ENCODE measurements around the gene CYBA. TPM values are rescaled to one million over a fixed set of nuclear protein-coding genes. Genes with fewer than 3 reads are reported as not detected.

The CYBA gene
- total and polyA plus RNA-seq, 9 of the 15 experiments (the other 6 are each of a cell fraction or from before 2014, with no cell fraction given), result 0.34 to 683 (median 93.0) TPM

DNA sequence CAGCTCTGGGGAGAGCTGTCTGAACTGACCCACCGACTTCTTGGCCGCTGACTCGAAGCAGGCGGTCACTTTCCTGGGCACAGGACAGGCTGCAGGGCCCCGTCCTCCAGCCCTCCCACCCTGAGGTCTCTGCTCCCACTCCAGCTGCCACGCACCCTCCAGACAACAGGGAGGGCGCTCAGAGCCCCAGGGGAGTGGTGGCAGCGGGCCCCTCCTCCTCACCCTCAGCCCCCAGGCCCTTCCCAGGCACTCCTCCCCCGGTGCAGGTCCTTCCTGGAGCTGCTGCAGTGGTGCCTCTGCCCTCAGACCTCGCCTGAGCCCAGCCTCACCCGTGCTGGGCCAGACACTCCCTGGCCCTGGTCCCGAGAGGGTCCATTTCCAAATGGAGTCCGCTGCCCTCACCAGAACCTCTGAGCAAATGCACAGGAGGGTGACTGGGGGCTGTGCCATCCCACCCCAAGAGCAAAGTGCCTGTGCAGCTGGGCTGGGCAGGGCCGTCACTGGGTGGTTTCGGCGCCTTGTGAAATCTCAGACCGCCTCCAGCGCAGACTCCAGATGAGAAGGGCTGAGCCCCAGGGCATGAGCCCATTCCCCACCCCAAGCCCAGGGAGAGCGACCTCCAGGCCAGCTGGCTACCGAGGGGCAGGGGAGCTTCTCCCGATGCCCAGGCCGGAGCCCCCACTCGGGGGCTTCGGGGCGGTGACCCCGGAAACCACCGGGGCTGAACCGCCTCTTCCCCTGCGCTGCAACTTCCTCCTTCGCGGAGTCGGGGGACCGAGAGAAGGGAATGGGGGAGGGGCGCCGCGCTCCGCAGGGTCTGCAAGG is 717 bp downstream of the CYBA start (continued):
- TF ChIP-seq, protein P1, sequence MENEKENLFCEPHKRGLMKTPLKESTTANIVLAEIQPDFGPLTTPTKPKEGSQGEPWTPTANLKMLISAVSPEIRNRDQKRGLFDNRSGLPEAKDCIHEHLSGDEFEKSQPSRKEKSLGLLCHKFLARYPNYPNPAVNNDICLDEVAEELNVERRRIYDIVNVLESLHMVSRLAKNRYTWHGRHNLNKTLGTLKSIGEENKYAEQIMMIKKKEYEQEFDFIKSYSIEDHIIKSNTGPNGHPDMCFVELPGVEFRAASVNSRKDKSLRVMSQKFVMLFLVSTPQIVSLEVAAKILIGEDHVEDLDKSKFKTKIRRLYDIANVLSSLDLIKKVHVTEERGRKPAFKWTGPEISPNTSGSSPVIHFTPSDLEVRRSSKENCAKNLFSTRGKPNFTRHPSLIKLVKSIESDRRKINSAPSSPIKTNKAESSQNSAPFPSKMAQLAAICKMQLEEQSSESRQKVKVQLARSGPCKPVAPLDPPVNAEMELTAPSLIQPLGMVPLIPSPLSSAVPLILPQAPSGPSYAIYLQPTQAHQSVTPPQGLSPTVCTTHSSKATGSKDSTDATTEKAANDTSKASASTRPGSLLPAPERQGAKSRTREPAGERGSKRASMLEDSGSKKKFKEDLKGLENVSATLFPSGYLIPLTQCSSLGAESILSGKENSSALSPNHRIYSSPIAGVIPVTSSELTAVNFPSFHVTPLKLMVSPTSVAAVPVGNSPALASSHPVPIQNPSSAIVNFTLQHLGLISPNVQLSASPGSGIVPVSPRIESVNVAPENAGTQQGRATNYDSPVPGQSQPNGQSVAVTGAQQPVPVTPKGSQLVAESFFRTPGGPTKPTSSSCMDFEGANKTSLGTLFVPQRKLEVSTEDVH (IDR thresholded peaks at IDR 0.05; ENCODE audit: low read depth, partially characterized antibody), result no peak
- TF ChIP-seq ZNF134 (CRISPR knock-in tag; conservative IDR thresholded peaks at IDR 0.05) (no peak), MCM7 (IDR thresholded peaks at IDR 0.05) (no peak), CEBPB (tag; IDR thresholded peaks at IDR 0.05) (peak; percentile 62; the same call in 1 of the 2 replicates), FOXJ2 (tag; IDR thresholded peaks at IDR 0.05) (no peak), ZBTB11 (CRISPR knock-in tag; IDR thresholded peaks at IDR 0.05) (no peak)
- TF ChIP-seq, protein P2, sequence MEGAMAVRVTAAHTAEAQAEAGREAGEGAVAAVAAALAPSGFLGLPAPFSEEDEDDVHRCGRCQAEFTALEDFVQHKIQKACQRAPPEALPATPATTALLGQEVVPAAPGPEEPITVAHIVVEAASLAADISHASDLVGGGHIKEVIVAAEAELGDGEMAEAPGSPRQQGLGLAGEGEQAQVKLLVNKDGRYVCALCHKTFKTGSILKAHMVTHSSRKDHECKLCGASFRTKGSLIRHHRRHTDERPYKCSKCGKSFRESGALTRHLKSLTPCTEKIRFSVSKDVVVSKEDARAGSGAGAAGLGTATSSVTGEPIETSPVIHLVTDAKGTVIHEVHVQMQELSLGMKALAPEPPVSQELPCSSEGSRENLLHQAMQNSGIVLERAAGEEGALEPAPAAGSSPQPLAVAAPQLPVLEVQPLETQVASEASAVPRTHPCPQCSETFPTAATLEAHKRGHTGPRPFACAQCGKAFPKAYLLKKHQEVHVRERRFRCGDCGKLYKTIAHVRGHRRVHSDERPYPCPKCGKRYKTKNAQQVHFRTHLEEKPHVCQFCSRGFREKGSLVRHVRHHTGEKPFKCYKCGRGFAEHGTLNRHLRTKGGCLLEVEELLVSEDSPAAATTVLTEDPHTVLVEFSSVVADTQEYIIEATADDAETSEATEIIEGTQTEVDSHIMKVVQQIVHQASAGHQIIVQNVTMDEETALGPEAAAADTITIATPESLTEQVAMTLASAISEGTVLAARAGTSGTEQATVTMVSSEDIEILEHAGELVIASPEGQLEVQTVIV (CRISPR knock-in tag; IDR thresholded peaks at IDR 0.05; ENCODE audit: borderline replicate concordance), result no peak
- TF ChIP-seq, protein P3, sequence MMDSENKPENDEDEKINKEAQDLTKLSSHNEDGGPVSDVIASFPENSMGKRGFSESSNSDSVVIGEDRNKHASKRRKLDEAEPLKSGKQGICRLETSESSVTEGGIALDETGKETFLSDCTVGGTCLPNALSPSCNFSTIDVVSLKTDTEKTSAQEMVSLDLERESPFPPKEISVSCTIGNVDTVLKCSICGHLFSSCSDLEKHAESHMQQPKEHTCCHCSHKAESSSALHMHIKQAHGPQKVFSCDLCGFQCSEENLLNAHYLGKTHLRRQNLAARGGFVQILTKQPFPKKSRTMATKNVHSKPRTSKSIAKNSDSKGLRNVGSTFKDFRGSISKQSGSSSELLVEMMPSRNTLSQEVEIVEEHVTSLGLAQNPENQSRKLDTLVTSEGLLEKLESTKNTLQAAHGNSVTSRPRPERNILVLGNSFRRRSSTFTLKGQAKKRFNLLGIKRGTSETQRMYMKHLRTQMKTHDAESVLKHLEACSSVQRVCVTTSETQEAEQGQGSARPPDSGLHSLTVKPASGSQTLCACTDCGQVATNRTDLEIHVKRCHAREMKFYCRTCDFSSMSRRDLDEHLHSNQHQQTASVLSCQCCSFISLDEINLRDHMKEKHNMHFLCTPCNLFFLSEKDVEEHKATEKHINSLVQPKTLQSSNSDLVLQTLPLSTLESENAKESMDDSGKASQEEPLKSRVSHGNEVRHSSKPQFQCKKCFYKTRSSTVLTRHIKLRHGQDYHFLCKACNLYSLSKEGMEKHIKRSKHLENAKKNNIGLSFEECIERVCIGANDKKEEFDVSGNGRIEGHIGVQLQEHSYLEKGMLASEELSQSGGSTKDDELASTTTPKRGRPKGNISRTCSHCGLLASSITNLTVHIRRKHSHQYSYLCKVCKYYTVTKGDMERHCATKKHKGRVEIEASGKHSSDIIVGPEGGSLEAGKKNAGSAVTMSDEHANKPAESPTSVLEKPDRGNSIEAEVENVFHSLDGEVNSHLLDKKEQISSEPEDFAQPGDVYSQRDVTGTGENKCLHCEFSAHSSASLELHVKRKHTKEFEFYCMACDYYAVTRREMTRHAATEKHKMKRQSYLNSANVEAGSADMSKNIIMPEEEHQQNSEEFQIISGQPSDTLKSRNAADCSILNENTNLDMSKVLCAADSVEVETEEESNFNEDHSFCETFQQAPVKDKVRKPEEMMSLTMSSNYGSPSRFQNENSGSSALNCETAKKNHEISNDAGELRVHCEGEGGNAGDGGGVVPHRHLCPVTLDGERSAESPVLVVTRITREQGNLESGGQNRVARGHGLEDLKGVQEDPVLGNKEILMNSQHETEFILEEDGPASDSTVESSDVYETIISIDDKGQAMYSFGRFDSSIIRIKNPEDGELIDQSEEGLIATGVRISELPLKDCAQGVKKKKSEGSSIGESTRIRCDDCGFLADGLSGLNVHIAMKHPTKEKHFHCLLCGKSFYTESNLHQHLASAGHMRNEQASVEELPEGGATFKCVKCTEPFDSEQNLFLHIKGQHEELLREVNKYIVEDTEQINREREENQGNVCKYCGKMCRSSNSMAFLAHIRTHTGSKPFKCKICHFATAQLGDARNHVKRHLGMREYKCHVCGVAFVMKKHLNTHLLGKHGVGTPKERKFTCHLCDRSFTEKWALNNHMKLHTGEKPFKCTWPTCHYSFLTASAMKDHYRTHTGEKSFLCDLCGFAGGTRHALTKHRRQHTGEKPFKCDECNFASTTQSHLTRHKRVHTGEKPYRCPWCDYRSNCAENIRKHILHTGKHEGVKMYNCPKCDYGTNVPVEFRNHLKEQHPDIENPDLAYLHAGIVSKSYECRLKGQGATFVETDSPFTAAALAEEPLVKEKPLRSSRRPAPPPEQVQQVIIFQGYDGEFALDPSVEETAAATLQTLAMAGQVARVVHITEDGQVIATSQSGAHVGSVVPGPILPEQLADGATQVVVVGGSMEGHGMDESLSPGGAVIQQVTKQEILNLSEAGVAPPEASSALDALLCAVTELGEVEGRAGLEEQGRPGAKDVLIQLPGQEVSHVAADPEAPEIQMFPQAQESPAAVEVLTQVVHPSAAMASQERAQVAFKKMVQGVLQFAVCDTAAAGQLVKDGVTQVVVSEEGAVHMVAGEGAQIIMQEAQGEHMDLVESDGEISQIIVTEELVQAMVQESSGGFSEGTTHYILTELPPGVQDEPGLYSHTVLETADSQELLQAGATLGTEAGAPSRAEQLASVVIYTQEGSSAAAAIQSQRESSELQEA (IDR thresholded peaks at IDR 0.05; ENCODE audit: low read depth), result no peak
